ENCODE results near the gene GALNT13. TPM values are rescaled to one million over a fixed set of nuclear protein-coding genes. Genes with fewer than 3 reads are reported as not detected.

Gene GALNT13
- total RNA-seq, 4 donors from 2014 or later, result 0.49 to 5.2 (median 1.4) TPM

- DNase-seq (ENCODE audit: low spot score in 2 of 2), result no peak
- 62 to 64% methylated on average over 9 of the region's 9 CpGs for WGBS, 2 donors
- no peak overlapping the region for H3K4me3 ChIP-seq (ENCODE audit: low read depth, poor library complexity, severe bottlenecking)
- no peak for TF ChIP-seq POLR2A (IDR thresholded peaks at IDR 0.05)
- TF ChIP-seq CTCF (IDR thresholded peaks at IDR 0.05), result no peak
- intact Hi-C loops (cut with DNase I; ENCODE audit: low total_unique reads), result no loop called here
Observed at GRCh38 chr2:153986488-153987229, 114.9 kb downstream of the GALNT13 start.

GRCh38 chr2:153990771-153991170 lies 119.0 kb downstream of the GALNT13 start:
- DNase-seq (ENCODE audit: low spot score in 2 of 2), result peak in 1 of 2 donors; percentile 30
- H3K4me3 ChIP-seq (ENCODE audit: low read depth, poor library complexity, severe bottlenecking), result no peak overlapping the region
- intact Hi-C loops (cut with DNase I; ENCODE audit: low total_unique reads), result no loop called here
- TF ChIP-seq CTCF (IDR thresholded peaks at IDR 0.05) (no peak), POLR2A (IDR thresholded peaks at IDR 0.05) (no peak)

GRCh38 chr2:154013514-154013913 lies 141.8 kb downstream of the GALNT13 start:
- no peak for TF ChIP-seq CTCF (IDR thresholded peaks at IDR 0.05)
- TF ChIP-seq POLR2A (IDR thresholded peaks at IDR 0.05), result no peak
- 95 to 96% methylated on average over 17 of the region's 17 CpGs for WGBS, 2 donors
- DNase-seq (ENCODE audit: low spot score in 2 of 2), result no peak
- no peak overlapping the region for H3K4me3 ChIP-seq (ENCODE audit: low read depth, poor library complexity, severe bottlenecking)
- intact Hi-C loops (cut with DNase I; ENCODE audit: low total_unique reads), result no loop called here

GRCh38 chr2:154015233-154015632 lies 143.5 kb downstream of the GALNT13 start:
- H3K4me3 ChIP-seq (ENCODE audit: low read depth, poor library complexity, severe bottlenecking), result no peak overlapping the region
- WGBS, 2 donors, result 75 to 87% methylated on average over 2 of the region's 2 CpGs

GRCh38 chr2:154029504-154029903 lies 157.8 kb downstream of the GALNT13 start:
- H3K4me3 ChIP-seq (ENCODE audit: low read depth, poor library complexity, severe bottlenecking), result no peak overlapping the region
- intact Hi-C loops (cut with DNase I; ENCODE audit: low total_unique reads), result no loop called here
- DNase-seq (ENCODE audit: low spot score in 2 of 2), result no peak
- TF ChIP-seq POLR2A (IDR thresholded peaks at IDR 0.05) (no peak), CTCF (IDR thresholded peaks at IDR 0.05) (no peak)
- WGBS, 2 donors, result 68 to 71% methylated on average over 3 of the region's 3 CpGs

More at GRCh38 chr2:154015233-154015632, 143.5 kb downstream of the GALNT13 start:
- TF ChIP-seq CTCF (IDR thresholded peaks at IDR 0.05) (no peak), POLR2A (IDR thresholded peaks at IDR 0.05) (no peak)
- DNase-seq (ENCODE audit: low spot score in 2 of 2), result no peak
- intact Hi-C loops (cut with DNase I; ENCODE audit: low total_unique reads), result no loop called here

- TF ChIP-seq POLR2A (IDR thresholded peaks at IDR 0.05) (no peak), CTCF (IDR thresholded peaks at IDR 0.05) (no peak)
- no peak overlapping the region for H3K4me3 ChIP-seq (ENCODE audit: low read depth, poor library complexity, severe bottlenecking)
- intact Hi-C loops (cut with DNase I; ENCODE audit: low total_unique reads), result no loop called here
- DNase-seq (ENCODE audit: low spot score in 2 of 2), result no peak
- 79 to 81% methylated on average over 3 of the region's 3 CpGs for WGBS, 2 donors
Observed at GRCh38 chr2:154032220-154032619, 160.5 kb downstream of the GALNT13 start.

Measured in lower leg skin (tissue), 4 donors.